ENCODE results near the gene STUM. TPM values are rescaled to one million over a fixed set of nuclear protein-coding genes. Genes with fewer than 3 reads are reported as not detected.

The STUM gene
- total RNA-seq, 2 donors from 2014 or later: 1.3 to 1.6 TPM

DNA sequence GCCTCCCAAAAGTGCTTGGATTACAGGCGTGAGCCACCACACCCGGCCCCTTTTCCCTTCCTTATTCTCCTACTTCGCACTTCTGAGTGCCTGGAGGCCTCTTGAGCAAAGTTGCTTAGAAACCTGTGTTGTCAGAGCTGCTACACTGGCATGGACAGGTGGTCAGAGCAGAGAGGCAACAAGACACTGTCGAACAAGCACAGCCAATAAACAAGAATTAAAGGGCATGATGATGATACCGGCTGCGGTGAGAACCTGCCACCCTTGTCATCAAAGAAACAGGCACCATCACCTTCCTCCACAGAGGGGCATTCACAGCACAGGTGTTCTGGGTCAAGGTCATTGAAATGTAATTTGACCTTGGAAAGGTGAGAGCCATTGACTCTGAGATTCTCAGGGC is 23.3 kb downstream of the STUM start:
- no peak for ATAC-seq

DNA sequence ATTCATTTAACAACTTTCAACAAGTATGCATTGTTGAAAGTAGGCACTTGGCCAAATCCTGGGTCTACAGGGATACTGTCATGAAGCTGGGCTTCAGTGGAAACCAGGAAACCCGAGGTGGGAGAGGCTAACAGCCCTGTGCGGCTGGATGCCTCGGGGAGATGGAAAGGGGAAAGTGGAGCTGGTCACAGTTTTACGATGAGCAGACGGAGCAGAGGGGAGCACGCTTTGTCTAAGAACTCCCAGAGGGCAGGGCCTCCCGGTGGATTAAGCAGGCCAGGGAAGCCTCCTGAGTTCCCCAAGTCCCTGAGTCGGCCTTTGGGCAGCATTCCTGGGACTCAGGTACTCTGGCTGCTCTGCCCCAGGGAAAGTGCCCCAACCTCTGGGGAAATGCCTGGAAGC is 23.8 kb downstream of the STUM start:
- ATAC-seq (no peak), DNase-seq (no peak)
- Histone ChIP-seq H3K4me1 (no peaks in the 10 kb centered on the region), H3K27me3 (no peaks in the 10 kb centered on the region), H3K36me3 (replicated peaks in 1 of 2; ENCODE audit: insufficient read depth in 1 of 2, low read depth in 2 of 2) (no peaks in the 10 kb centered on the region), H3K9me3 (no peaks in the 10 kb centered on the region), H3K4me3 (no peak overlapping the region), H3K27ac (no peak overlapping the region)
- no peak for TF ChIP-seq POLR2A (IDR thresholded peaks at IDR 0.05)
- TF ChIP-seq, protein P1, sequence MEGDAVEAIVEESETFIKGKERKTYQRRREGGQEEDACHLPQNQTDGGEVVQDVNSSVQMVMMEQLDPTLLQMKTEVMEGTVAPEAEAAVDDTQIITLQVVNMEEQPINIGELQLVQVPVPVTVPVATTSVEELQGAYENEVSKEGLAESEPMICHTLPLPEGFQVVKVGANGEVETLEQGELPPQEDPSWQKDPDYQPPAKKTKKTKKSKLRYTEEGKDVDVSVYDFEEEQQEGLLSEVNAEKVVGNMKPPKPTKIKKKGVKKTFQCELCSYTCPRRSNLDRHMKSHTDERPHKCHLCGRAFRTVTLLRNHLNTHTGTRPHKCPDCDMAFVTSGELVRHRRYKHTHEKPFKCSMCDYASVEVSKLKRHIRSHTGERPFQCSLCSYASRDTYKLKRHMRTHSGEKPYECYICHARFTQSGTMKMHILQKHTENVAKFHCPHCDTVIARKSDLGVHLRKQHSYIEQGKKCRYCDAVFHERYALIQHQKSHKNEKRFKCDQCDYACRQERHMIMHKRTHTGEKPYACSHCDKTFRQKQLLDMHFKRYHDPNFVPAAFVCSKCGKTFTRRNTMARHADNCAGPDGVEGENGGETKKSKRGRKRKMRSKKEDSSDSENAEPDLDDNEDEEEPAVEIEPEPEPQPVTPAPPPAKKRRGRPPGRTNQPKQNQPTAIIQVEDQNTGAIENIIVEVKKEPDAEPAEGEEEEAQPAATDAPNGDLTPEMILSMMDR (IDR thresholded peaks at IDR 0.05): no peak
- 74 to 79% methylated on average over 7 to 8 of the region's 8 CpGs for WGBS, 2 donors
- intact Hi-C loops (cut with DNase I): no loop called here

More for the DNA sequence above, 23.3 kb downstream of the STUM start:
- H3K27ac ChIP-seq: no peak overlapping the region
- TF ChIP-seq, protein P1 (IDR thresholded peaks at IDR 0.05): no peak
- TF ChIP-seq POLR2A (IDR thresholded peaks at IDR 0.05): no peak
- intact Hi-C loops (cut with DNase I): no loop called here
- no peaks in the 10 kb centered on the region for H3K9me3 ChIP-seq
- H3K27me3 ChIP-seq: no peaks in the 10 kb centered on the region
- H3K36me3 ChIP-seq (replicated peaks in 1 of 2; ENCODE audit: insufficient read depth in 1 of 2, low read depth in 2 of 2): no peaks in the 10 kb centered on the region
- no peaks in the 10 kb centered on the region for H3K4me1 ChIP-seq
- no peak overlapping the region for H3K4me3 ChIP-seq
- DNase-seq: no peak
- WGBS, 2 donors: 73 to 83% methylated on average over 6 of the region's 6 CpGs

DNA sequence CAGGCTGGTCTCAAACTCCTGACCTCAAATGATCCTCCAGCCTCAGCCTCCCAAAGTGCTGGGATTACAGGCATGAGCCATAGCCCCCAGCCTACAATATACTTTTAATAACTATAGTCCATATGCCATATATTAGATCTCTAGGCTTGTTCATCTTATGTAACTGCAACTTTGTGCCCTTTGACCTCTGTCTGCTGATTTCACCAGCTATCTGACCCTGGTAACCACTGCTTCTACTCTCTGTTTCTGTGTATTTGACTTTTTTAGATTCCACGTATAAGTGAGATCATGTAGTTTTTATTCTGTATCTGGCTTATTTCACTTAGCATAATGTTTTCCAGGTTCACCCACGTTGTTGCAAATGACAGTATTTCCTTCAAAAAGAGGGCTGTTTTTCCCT is 25.5 kb downstream of the STUM start:
- TF ChIP-seq POLR2A (IDR thresholded peaks at IDR 0.05): no peak
- TF ChIP-seq, protein P1 (IDR thresholded peaks at IDR 0.05): no peak
- Histone ChIP-seq H3K27ac (no peak overlapping the region), H3K9me3 (no peaks in the 10 kb centered on the region), H3K36me3 (replicated peaks in 1 of 2; ENCODE audit: insufficient read depth in 1 of 2, low read depth in 2 of 2) (no peaks in the 10 kb centered on the region), H3K4me1 (no peaks in the 10 kb centered on the region), H3K27me3 (no peaks in the 10 kb centered on the region), H3K4me3 (no peak overlapping the region)
- ATAC-seq (no peak), DNase-seq (no peak)
- WGBS, 2 donors: 44 to 49% methylated on average over 2 of the region's 2 CpGs
- intact Hi-C loops (cut with DNase I): no loop called here

DNA sequence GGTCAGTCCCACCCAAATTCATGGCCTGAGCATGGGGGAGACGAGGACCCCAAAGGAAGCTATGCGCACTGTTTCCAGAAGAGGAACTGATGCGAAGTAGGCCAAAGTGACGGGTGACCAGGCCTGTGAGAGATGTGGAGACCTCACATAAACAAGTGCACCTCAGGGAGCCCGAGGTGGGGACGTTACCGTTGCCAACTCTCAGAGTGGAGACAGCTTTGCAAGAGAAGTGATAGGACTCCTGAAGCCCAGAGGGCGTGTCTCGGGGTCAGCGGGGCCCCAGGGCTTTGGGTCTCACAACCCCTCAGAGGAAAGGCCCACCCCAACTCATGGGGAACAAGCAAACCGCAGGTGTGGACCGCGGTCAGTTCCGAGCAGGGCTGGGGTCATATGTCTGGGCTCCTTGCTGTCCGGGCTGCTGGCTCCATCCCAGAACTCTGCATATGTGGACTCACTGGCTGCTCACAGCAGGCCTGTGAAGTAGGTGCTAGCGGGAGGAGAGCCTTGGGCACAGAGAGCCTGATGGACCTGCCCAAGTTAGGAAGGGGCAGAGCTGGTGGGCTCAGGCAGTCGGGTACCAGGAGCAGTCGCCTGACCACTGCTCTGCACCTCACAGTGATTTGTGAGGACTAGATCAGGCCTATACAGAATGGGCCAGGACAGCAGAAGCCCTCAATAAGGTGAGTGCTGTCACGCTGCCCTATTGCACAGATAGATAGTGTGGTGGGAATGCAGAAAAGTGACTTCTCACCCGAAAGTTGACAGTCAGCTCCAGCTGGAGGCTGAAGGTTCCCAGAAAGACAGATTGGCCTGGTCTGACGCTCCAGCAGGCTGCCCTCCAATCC is 26.2 kb downstream of the STUM start:
- Histone ChIP-seq H3K4me3 (no peak overlapping the region), H3K36me3 (replicated peaks in 1 of 2; ENCODE audit: insufficient read depth in 1 of 2, low read depth in 2 of 2) (no peaks in the 10 kb centered on the region), H3K27ac (no peak overlapping the region), H3K27me3 (no peaks in the 10 kb centered on the region), H3K4me1 (no peaks in the 10 kb centered on the region), H3K9me3 (no peaks in the 10 kb centered on the region)
- 89 to 91% methylated on average over 12 to 21 of the region's 21 CpGs for WGBS, 2 donors
- no peak for ATAC-seq
- TF ChIP-seq, protein P1 (IDR thresholded peaks at IDR 0.05): no peak
- no peak for TF ChIP-seq POLR2A (IDR thresholded peaks at IDR 0.05)
- intact Hi-C loops (cut with DNase I): no loop called here
- DNase-seq: no peak

DNA sequence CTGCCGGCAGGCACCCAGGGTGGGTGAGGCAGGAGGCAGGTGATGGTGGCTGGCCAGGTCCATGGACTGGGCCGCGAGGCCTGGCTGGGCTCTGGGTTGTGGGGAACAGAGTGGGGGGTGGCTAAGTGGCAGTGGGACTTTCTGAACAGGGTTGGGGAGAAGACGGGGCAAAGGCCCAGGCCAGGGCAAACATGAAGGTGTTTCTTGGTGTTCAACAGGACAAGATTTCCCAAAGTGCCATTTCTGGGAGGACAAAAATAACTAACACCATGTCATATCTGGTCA is 26.8 kb downstream of the STUM start:
- intact Hi-C loops (cut with DNase I): no loop called here

More for the DNA sequence above, 26.8 kb downstream of the STUM start:
- WGBS, 2 donors: 86 to 89% methylated on average over 3 to 4 of the region's 4 CpGs
- ATAC-seq: no peak
- no peaks in the 10 kb centered on the region for H3K4me1 ChIP-seq
- no peak overlapping the region for H3K27ac ChIP-seq
- no peak for DNase-seq
- no peak overlapping the region for H3K4me3 ChIP-seq
- TF ChIP-seq POLR2A (IDR thresholded peaks at IDR 0.05): no peak
- TF ChIP-seq, protein P1 (IDR thresholded peaks at IDR 0.05): no peak
- no peaks in the 10 kb centered on the region for H3K36me3 ChIP-seq (replicated peaks in 1 of 2; ENCODE audit: insufficient read depth in 1 of 2, low read depth in 2 of 2)
- H3K9me3 ChIP-seq: no peaks in the 10 kb centered on the region
- H3K27me3 ChIP-seq: no peaks in the 10 kb centered on the region
